SKM-1 treated with dmso at 0.1 percent for 144 hours (cell line): ENCODE data around the gene PES1.
"Not testable (repeated sequence)": the region's sequence is repeated elsewhere in the genome, so short reads cannot be mapped to it uniquely, and the experiment has no call there.

Source experiments
- DNase-seq: peaks from one replicate; lab custom pipeline; 2025; ENCODE audit not compliant: unreplicated experiment; lab: John Stamatoyannopoulos, UW

The PES1 gene

DNA sequence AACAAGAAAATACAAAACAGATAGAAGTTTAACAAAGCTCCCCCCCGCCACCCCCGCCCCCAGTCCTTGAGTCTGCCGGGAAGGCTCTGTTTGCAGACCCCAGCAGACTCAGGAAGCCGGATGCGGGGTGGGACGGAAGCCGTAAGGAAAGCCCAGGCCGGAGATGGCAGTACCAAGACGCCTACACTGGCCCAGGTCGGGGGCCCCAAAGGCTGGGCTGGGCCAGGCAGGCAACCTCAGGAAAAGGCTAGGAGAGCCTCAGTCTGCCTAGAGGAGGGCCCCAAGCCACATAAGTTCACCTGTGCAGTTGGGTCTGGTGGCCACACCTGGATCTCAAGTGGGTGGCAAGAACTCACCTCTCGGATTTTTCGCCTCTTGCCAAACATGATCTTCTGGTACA is 13.2 kb downstream of the PES1 start:
- DNase-seq, result no peak

DNA sequence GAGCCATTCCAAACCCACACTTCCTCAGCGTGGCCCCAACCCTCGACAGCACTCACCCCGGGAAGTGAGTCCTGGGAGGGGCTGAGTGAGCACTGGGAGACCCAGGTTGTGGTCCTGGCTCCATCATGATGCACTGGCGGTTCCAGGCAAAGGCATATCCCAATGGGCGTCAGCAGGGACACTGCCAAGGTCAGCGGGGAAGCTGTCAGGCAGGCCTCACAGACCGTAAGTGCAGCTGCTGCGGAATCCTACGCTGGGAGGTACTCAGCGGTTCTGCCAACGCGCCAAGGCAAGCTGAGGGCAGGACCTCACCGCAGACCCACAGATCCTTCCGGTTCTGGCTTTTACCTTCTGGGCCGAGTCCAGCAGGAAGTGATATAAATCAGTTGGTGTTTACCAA is 15.9 kb downstream of the PES1 start:
- DNase-seq, result no peak

DNA sequence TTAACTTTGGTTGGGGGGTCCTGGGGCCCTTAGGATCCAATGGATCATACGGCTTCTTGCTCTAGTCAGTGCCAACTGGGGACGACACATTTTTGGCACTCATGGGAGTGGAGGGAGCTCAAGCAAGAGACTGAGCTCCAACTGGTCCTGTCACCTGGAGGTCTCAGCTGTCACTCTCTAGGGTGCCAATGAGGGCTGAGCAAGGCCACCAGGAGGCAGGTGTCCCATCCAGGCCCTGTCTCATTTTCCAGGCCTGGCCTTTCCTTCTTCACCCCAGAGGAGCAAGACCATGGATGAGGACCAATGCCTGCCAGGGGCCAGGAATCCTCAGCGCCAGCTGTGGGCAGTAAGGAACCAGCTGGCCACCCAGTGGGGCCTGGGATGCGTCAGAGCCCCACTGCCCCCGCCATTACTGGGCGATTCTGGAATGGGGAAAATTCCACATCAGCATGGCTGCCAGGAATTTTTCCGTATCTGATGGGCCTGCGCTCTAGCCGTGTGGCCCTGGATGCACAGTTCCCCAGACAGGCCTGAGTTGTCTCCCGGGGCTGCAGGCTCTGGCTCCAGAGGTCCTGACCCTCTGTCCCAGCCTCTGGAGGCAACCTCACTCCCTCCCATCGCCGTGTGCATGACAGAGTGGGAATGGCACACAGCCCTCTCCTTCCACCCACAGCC is 16.6 kb downstream of the PES1 start:
- no peak for DNase-seq

DNA sequence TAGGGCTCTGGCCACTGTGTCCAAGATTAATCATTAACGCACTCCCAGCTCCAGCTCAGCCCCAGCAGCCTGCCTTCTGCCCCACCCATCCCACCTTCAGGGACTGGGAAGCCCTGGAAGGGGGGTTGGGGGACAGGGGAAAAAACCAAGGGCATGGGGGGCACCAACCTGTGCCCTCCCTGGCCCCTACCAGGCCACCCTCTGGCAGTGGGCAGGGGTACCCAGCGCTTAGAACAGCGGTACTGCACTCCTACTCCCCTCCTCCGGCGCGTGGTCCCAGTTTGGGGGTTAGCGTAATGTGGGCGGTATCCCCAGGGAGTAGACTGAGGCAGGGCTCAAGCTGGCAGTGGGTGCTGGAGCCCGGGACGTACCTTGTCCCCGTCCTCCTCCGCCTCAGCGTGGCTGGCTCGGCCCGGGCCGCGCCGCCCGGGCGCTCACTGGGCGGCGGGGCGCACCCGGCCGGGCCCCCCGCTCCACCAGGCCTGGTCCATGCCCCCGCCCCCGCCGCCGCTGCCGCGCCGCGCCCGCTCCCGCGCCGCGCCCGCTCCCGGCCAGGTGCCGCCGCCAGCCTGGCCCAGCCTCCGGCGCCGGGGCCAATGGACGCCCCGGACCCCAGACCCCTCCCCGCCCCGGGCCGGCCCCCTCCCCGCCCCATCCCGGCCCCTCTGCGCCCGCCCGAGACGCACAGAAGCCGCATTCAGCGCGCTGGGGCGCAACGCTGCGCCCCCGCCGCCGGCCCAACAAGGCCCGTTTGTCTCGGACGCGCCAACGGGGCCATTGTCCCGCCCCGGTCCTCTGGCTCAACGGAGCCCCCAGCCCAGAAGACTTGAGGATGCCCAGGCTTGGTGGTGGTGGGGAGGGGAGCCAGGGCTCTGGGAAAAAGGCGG is 17.4 kb downstream of the PES1 start, which contains the start of gene GAL3ST1:
GAL3ST1 (minus strand) TSS at position 571 of the 887 bp plus-strand sequence. CDS start 17,273 bp downstream, outside the sequence.
- DNase-seq, result no peak

DNA sequence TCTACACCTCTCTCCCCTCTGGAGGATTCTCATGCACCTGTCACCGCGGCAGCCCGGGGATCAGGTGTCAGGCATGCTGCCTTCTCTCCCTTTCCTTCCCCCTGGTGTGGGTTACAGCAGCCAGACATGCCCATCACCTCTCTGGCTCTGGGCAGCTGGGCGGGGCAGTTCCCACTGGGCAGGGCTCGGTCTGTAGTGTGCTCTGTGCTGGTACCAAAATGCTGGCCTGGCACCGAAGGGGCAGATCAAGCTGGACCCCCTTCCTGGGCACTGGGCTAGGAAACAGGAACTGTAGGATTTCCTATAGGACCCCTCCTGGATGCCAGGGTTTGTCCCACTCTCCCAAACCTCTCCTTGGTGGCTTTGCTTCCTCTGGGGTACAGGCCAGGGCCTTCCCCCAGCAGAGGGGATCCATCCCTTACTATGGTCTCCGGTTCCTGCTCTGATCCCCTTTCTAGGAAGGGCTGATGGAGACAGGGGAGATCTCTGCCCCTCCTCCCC is 18.1 kb downstream of the PES1 start:
- no peak for DNase-seq

DNA sequence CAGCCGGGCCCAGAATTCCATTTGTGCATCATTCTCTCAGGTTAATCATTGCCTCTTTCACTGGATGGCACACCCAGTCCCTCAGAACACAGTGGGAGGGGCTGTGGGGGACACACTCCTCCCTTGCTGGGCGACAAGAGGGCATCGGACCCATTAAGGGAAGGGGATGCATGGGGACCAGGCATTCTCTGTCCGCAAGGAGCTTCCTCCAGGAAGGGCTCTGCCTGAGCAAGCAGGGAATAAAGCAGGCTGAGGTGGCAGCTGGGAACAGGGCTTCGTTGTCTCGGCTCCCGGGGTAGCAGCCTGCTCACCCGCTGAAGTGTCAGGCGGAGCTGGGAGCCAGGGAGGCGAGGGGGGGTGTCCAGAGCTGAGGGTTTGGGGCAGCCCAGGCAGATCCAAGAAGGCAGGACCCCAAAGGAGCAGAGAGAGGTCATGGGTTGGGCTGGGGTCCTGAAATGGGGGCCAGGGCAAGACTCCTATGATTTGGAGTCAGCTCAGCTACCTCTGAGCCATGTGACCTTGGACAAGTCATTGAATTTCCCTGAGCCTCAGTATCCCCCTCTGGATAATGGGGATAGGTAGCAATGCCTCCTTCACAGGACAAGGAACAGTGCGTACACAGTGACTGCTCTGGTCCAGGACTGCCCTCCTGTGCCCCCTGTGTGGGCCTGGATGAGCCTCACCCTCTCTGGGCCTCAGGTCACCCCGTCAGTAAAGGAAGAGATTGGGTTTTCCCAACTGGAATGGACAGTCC is 18.7 kb downstream of the PES1 start:
- DNase-seq, result no peak

DNA sequence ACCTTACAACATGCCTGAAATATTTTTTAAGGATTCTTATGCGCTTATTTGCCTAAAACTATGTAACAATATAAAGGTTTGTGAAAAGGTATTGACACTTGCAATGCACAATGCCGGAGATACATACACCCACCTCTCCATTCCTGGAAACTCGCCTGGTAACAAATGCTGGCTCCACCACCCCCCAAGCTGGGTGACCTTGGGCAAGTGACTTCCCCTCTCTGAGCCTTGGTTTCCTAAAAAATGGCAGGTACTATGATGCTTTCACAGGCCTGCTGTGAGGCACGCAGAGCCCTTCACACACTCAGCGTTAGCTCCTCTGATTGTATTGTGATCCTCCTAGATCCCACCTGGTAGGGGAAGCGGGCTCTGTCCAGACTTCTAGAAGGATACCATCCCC is 19.5 kb downstream of the PES1 start:
- DNase-seq, result no peak

DNA sequence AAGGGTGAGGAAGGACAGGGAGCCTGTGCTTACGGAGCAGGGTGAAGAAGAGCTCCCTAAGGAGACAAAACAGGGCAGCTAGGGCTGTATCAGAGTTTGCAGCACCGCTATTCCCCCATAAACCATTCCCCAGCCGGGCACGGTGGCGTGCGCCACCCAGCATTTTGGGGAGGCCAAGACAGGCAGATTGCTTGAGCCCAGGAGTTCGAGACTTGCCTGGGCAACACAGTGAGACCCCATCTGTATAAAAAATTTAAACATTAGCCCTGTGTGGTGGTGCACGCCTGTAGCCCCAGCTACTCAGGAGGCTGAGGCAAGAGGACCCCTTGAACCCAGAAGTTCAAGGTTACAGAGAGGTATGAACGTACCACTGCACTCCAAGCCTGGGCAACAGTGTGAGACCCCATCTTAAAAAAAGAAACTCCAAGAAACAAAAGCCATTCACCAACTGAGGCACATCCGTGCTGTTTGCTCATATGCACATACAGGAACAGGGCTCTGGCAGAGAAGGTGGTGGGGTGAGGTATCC is 22.0 kb downstream of the PES1 start:
- no peak for DNase-seq

DNA sequence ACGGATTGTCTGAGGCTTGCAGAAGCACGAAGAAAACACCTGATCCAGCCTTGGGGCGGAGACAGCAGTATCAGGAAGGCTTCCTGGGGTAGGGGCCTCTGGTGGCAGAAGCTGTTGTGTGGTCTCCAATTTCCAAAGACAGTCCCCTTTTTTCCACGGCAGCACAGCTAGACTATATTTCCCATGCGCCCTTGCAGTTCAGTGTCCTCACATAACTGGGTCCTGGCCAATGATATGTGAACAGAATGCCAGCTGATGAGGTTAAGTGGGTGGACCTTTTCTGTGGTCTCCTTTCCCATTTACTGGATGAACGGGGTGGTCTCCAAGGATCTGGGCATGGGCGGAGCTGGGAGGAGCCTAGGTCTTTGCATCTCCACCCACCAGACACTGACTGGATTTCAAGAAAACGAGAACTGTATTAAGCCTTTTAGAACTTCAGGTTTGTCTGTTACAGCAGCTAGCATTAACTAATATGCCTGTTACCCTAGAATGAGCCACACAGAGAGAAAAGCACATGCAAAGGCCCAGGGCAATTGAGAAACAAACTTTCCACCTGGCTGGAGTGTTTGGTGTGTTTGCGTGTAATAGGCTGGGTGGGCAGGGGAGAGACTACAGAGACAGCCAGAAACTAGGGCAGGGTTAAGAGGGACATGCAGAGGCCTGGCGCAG is 23.4 kb downstream of the PES1 start:
- no peak for DNase-seq

DNA sequence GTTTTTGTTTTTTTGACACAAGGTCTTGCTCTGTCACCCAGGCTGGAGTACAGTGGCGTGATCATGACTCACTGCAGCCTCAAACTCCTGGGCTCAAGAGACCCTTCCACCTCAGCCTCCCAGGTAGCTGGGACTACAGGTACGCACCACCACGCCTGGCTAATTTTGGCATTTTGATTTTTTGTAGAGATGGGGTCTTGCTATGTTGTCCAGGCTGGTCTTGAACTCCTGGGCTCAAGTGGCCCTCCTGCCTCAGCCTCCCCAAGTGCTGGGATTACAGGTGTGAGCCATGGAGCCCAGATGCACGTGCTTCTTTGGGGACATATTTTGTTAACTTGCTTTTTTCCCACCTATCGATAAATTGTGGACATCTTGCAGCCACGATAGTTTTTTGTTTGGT is 24.4 kb downstream of the PES1 start:
- not testable (repeated sequence) for DNase-seq

DNA sequence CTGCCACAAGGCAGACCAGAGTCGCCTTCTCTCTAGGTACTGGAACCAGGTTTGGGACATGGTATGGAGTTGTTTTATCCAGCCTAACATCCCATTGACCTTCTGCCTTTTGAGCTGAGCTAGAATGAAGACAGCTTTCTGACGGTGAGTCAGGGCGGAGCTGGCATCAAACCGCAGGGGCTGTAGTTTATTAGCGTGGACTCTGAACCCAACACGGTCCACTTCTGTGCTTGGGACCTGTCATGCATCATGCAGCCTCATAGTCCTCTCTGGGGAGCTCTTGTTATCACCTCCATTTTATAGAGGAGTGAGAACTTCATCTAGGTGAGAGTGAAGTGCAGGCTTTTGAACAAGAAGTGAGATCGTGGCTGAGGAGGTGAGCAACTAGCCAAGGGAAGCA is 25.6 kb downstream of the PES1 start:
- no peak for DNase-seq

DNA sequence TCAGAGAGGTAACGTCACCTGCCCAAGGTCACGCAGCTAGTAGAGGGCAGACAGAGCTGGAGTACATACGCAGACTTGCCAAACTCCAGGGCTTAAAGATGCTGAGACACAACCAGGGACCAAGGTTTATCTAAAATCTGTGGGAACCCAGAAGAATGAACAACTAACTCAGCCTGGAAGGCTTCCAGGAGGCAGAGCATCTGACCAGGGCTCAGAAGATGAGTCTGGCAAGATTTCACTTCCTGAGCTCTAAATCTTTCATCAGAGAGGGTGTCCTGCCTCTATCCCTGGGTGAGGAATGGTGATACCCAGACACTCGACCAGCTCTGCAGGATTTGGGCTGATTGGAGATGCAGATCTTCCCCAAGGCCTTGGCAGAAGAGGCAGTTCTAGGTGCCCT is 26.4 kb downstream of the PES1 start:
- no peak for DNase-seq

DNA sequence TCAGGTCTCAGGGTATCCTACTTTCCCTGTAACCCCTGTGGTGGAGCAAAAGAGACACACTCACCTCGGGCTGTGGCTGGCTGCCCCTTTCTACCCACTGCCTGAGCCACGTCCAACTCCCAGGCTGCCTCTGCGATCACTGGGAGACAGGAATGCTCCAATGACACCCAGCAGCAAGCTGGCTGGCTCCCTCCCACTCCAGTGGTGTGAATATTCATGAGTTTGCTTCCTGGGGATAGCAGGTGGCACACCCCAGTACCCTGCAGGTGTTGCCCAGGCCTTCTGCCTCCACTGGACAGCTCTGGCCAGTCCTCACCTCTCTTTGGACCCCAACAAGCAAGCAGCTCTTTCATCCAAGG is 27.0 kb downstream of the PES1 start:
- DNase-seq, result no peak

DNA sequence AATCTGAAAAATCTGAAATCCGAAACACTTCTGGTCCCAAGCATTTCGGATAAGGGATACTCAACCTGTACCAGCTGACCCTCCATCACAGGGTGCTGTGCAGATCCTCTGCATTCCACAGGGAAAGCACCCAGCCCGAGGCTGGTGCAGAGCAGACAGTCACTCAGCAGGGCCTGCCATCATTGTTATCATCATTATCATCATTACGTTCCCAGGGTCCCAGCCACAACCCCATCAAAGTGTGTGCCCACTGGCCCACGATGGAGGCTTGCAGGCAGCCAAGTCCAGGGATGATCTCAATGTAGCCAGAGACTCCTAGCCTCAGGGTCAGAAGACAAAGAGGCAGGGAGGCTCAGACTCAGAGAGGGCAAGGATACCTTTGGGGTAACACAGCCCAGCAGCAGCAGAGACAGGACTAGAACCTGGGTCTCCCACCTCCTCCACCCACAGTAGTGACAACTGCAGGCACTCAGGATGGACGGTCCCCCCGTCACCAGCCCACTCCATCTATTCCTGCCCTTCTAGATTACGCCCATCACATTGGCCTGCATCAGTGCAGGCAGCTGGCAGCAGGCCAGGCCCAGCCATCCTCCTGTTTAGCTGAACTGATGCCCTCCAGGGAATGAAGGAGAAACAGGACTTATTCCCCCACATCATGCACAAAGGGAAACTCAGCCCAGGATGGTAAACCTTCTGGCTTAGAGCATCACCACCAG is 27.5 kb downstream of the PES1 start:
- no peak for DNase-seq

DNA sequence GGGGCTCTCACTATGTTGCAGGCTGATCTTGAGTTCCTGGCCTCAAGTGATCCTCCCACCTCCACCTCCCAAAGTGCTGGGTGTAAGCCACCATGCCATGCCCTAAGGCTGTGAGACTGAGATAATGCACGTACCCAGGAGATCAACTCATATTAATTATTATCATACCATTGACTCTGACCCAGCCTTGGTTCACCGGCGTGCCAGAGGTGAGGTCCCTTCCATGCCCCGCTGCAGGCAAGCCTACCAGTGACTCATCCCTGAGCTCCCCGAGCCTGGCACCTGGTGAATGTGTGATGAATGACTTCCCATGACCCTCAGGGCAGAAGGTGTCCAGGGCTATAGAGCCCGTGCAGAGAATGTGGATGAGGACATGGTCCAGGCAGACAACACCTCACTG is 29.3 kb downstream of the PES1 start:
- DNase-seq, result no peak

DNA sequence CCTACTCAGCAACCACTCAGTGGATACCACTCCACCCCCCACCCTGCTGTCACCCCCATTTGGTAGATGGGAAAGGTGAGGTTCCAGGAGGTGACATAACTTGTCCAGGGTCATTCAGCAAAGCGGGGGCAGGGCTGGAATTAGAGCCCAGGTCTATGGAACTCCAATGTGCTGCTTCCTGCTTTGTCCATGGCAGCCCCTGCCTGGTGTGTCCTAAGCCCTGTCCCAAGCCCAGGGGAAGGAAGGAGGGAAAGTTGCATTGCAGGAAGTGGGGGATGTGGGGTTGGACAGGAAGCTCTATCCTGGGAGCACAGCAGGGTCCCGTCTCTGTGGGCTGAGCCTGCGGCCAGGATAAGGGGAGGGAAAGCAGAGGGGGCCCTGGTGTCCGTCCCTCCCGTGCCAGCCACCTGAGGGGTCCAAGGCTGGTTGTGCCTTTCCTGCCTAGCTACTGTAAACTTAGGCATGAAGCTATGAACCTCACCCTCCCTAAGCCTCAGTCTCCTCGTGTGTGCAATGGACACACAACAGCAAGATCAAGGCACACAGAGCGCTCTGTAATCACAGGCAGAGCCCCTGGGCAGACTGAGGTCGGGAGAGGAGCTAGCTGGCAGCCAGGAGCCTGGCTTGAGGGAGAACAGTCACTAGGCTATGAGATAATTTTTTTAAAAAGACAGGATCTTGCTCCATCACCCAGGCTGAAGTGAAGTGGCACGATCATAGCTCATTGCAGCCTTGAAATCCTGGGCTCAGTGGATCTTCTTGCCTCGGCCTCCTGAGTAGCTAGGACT is 30.1 kb downstream of the PES1 start:
- DNase-seq, result no peak

DNA sequence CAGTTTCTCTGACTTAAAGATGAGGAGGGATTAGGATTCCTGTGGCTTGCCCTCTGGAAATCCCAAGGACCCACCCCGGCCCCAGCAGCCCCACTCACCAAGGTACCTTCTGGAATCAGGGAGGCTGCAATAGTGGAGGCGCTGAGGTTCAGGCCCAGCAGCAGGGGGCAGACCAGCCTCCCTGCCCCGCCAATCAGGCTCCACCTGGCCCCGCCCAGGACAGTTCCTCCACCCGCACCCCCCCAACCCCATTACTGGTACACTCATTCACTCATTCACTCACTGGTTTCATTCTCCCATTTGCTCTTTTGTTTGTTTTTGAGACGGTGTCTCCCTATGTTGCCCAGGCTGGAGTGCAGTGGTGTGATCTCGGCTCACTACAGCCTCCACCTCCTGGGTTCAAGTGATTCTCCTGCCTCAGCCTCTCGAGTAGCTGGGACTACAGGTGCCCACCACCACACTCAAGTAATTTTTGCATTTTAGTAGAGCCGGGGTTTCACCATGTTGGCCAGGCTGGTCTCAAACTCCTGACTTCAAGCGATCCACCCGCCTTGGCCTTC is 31.0 kb downstream of the PES1 start:
- not testable (repeated sequence) for DNase-seq

DNA sequence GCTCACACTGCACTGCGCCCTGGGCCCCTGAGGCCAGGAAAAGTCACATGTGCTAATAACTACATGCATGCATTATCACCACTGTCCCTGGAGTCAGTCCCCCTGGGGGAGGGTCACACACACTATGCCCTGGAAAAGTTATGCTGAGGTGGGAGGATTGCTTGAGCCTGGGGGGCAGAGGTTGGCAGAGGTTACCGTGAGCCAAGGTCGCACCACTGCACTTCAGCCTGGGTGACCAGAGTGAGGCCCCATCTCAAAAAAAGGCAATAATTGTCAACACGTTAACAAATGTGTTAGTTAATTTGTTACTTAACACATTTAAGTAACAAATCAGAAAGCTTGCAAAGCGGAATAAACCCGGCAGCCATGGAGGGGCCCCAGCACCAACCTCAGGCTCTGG is 31.8 kb downstream of the PES1 start:
- DNase-seq, result no peak

DNA sequence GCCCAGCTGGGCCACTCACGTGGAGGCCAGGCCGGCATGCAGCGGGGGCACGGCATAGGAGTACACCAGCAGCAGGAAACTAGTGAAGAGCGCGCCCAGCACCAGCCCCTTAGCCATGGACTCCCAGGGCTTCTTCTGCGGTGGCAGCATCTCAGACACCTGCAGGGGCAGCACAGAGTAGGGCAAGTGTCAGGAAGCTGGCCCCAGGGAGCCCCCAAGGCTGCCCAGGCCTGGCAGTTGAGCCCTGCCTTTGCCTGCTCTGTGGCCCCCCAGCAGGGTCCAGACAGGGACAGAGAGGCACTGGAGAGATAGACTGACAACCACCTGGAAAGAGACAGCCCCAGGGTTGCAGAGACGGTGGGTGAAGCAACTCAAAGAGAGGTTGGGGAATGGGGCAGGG is 34.5 kb downstream of the PES1 start:
- no peak for DNase-seq
